ENCODE measurements around the gene SKAP2.

The SKAP2 gene

DNA sequence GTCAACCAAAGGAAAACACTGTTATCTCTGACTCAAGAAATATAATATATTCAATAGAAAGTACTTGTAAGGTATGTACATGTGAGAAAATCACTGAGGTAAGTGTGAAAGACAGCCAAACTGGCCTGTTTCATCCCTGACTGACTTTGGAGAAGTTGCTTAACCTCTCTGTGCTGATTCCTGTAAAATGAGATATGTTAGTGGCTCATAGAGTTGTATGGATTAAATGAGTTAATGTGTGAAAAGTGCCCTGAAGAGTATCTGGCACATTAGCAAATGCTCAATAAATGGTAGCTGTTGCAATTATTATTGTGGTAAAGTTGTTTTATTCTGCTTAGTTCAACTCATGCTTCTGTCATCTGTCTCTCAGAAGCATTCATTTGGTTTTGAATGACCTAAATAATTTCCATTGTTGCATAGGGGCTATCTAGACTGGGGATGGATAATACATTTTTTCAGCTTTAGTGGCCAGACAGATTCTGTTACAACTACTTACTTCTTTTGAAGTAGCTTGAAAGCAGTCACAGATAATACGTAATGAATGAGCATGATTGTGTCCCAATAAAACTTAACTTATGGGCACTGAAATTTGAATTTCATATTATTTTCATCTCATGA lies 84.3 kb downstream of the SKAP2 start:
- TF ChIP-seq, protein P1, sequence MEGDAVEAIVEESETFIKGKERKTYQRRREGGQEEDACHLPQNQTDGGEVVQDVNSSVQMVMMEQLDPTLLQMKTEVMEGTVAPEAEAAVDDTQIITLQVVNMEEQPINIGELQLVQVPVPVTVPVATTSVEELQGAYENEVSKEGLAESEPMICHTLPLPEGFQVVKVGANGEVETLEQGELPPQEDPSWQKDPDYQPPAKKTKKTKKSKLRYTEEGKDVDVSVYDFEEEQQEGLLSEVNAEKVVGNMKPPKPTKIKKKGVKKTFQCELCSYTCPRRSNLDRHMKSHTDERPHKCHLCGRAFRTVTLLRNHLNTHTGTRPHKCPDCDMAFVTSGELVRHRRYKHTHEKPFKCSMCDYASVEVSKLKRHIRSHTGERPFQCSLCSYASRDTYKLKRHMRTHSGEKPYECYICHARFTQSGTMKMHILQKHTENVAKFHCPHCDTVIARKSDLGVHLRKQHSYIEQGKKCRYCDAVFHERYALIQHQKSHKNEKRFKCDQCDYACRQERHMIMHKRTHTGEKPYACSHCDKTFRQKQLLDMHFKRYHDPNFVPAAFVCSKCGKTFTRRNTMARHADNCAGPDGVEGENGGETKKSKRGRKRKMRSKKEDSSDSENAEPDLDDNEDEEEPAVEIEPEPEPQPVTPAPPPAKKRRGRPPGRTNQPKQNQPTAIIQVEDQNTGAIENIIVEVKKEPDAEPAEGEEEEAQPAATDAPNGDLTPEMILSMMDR (IDR thresholded peaks at IDR 0.05; ENCODE audit: low read depth, low read length, missing control alignments) = no peak
- no peak overlapping the region for H3K4me3 ChIP-seq (ENCODE audit: low read depth, low read length)
- DNase-seq (ENCODE audit: low read depth) = no peak

DNA sequence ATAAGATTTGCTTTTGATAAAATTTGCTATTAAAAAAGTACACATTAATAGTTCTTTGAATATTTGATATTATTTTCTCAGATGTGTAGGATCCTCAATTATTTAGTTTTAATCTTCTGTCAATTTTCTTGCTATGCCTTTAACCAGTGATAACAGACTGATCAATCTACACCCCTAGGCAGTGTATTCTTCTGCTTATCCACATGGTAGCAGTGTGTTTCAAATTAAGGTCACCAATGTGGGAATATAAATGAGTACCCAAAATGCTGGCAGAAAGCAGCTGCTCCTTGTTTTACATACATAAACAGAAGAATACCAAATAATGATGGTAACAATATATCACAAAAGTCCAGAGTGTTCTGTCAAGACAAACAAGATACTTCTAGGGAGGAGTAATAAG lies 87.0 kb downstream of the SKAP2 start:
- TF ChIP-seq, protein P1 (IDR thresholded peaks at IDR 0.05; ENCODE audit: low read depth, low read length, missing control alignments) = no peak
- no peak for DNase-seq (ENCODE audit: low read depth)
- no peak overlapping the region for H3K4me3 ChIP-seq (ENCODE audit: low read depth, low read length)

DNA sequence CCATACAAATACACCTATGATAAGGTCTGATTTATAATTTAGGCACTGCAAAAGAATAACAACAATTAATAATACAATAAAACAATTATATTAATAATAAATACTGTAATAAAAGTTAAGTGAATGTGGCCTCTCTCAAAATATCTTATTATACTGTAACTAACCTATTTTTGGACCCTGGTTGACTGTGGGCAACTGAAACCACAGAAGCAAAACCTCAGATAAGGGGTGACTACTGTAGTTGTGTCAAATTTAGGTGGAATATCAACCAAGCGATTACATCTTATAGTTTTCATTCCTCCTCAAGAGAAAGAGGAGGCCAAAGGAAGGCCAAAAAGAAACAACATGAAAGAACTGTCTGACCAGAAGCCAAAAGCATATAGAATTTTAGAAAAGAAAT lies 103.9 kb downstream of the SKAP2 start:
- TF ChIP-seq, protein P1 (IDR thresholded peaks at IDR 0.05; ENCODE audit: low read depth, low read length, missing control alignments) = no peak
- H3K4me3 ChIP-seq (ENCODE audit: low read depth, low read length) = no peak overlapping the region
- no peak for DNase-seq (ENCODE audit: low read depth)

DNA sequence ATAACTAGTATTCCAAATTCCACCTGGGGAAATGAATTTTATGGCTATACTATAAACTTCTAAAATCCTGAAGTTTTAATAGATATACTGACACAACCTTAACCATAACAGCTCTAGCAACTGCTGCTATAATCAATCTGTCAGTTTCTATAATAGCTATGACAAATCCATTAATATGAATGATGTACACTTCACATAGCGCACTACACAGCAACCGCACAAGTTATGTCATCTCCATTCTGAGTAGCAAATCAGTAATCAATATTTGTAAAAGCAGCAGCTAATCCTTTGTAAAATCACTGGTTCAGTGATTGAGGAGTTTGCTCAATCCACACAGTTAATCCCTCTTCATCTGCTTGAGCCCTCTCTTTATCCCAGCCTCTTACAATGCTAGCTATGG lies 105.3 kb downstream of the SKAP2 start:
- TF ChIP-seq, protein P1 (IDR thresholded peaks at IDR 0.05; ENCODE audit: low read depth, low read length, missing control alignments) = no peak
- DNase-seq (ENCODE audit: low read depth) = no peak

DNA sequence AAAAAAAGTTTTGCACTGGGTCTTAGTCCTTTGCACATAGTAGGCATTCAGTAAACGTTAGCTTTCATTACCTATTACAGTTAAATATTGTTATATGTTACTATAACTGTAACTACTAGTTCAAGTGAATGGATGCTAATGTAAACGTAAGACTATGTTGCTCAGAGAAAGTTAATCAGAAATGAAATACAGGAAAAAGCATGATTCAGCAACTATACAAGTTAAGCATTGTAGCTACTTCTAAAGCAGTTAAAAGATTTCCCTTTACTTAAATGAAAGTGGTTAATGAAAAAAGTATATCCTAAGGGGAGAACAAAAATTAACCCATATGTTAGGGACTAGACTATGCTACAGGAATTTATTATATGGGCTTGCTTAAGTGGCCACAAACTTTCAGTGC lies 121.2 kb downstream of the SKAP2 start:
- TF ChIP-seq, protein P1 (IDR thresholded peaks at IDR 0.05; ENCODE audit: low read depth, low read length, missing control alignments) = no peak
- DNase-seq (ENCODE audit: low read depth) = no peak

More for the DNA sequence above, 105.3 kb downstream of the SKAP2 start:
- H3K4me3 ChIP-seq (ENCODE audit: low read depth, low read length) = no peak overlapping the region

DNA sequence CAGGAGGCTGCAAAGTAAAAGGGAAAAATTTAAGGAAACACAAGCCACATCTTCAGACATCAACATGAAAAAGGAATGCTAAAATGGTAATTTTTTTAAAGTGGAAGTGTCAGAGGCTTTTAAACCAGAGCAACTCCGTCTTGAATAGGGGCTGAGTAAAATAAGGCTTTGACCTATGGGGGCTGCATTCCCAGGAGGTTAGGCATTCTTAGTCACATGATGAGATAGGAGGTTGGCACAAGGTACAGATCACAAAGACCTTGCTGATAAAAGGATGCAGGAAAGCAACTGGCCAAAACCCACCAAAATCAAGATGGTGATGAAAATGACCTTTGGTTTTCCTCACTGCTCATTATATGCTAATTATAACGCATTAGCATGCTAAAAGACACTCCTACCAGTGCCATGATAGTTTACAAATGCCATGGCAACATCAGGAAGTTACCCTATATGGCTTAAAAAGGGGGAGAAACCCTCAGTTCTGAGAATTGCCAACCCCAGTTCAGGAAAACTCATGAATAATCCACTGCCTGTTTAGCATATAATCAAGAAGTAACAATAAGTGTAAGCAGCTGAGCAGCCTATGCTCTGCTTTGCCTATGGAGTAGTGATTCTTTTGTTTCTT lies 128.3 kb downstream of the SKAP2 start:
- TF ChIP-seq, protein P1 (IDR thresholded peaks at IDR 0.05; ENCODE audit: low read depth, low read length, missing control alignments) = no peak
- H3K4me3 ChIP-seq (ENCODE audit: low read depth, low read length) = no peak overlapping the region
- DNase-seq (ENCODE audit: low read depth) = no peak

More for the DNA sequence above, 121.2 kb downstream of the SKAP2 start:
- no peak overlapping the region for H3K4me3 ChIP-seq (ENCODE audit: low read depth, low read length)

Measured in GM12864 (cell line).